HepG2 (cell line): ENCODE results near the gene DLG1.

Experiments
- FOSL1 ChIP-seq: sonication (generic); formaldehyde crosslinking; IDR thresholded peaks from 2 replicates; pipeline ENCODE4 v1.9.0; 2021; ENCODE audit warnings: missing genetic modification reagents, borderline replicate concordance
- FOXO1 ChIP-seq: sonication (generic); formaldehyde crosslinking; IDR thresholded peaks from 2 replicates; pipeline ENCODE4 v1.4.0; 2020; ENCODE audit warnings: missing genetic modification reagents
- HOXA7 ChIP-seq: sonication (generic); formaldehyde crosslinking; IDR thresholded peaks from 2 replicates; pipeline ENCODE4 v1.8.1; 2022; ENCODE audit warnings: mild to moderate bottlenecking, missing genetic modification reagents, moderate library complexity
- KDM6A ChIP-seq: IDR thresholded peaks from 2 replicates; pipeline ENCODE4 v1.6.1; 2016; ENCODE audit warnings: low read depth
- ZNF225 ChIP-seq: sonication (generic); formaldehyde crosslinking; IDR thresholded peaks from 2 replicates; pipeline ENCODE4 v1.4.0; 2020; ENCODE audit warnings: mild to moderate bottlenecking, missing genetic modification reagents
- ZNF451 ChIP-seq: sonication (generic); formaldehyde crosslinking; IDR thresholded peaks from 2 replicates; pipeline ENCODE4 v1.5.0; 2020; ENCODE audit warnings: mild to moderate bottlenecking, missing genetic modification reagents
- ZNF749 ChIP-seq: sonication (generic); formaldehyde crosslinking; IDR thresholded peaks from 2 replicates; pipeline ENCODE4 v1.8.0; 2022; ENCODE audit warnings: mild to moderate bottlenecking, missing genetic modification reagents, moderate library complexity, borderline replicate concordance
- ZSCAN9 ChIP-seq: IDR thresholded peaks from 2 replicates; pipeline ENCODE4 v1.6.1; 2016; ENCODE audit warnings: borderline replicate concordance
- TF ChIP-seq, protein P1 (sequence below): sonication (generic); formaldehyde crosslinking; IDR thresholded peaks from 2 replicates; pipeline ENCODE4 v1.5.0; 2020; ENCODE audit warnings: missing genetic modification reagents
- TF ChIP-seq, protein P2 (sequence below): sonication (generic); formaldehyde crosslinking; IDR thresholded peaks from 2 replicates; pipeline ENCODE4 v1.5.0; 2020; ENCODE audit warnings: mild to moderate bottlenecking, missing genetic modification reagents, moderate library complexity
- TF ChIP-seq, protein P3 (sequence below): sonication (generic); formaldehyde crosslinking; IDR thresholded peaks from 2 replicates; pipeline ENCODE4 v1.4.0; 2020; ENCODE audit warnings: missing genetic modification reagents

DNA sequence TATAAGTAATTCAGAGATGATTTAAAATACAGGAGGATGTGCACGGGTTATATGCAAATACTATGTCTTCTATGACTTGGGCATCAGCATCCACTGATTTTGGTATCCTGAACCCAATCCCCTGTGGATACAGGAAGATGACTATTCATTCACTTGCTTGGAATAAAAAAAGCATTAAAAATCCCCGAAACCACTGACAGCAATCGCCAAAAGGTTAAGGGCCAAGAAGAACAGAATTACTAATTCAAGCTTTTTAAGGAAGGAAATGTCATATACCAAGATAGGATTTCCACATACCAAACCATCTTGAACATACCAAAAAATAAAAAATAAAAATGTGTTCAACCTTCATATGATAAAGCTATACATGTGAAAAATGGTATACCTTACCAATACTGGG is 93.7 kb downstream of the DLG1 start:
- TF ChIP-seq ZSCAN9 (no peak), KDM6A (CRISPR knock-in tag) (no peak), ZNF451 (CRISPR knock-in tag) (no peak), FOXO1 (no peak), ZNF749 (CRISPR knock-in tag) (no peak), HOXA7 (CRISPR knock-in tag) (no peak), FOSL1 (CRISPR knock-in tag) (no peak), ZNF225 (CRISPR knock-in tag) (no peak)
- TF ChIP-seq, protein P1, sequence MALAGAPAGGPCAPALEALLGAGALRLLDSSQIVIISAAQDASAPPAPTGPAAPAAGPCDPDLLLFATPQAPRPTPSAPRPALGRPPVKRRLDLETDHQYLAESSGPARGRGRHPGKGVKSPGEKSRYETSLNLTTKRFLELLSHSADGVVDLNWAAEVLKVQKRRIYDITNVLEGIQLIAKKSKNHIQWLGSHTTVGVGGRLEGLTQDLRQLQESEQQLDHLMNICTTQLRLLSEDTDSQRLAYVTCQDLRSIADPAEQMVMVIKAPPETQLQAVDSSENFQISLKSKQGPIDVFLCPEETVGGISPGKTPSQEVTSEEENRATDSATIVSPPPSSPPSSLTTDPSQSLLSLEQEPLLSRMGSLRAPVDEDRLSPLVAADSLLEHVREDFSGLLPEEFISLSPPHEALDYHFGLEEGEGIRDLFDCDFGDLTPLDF, result no peak
- TF ChIP-seq, protein P2, sequence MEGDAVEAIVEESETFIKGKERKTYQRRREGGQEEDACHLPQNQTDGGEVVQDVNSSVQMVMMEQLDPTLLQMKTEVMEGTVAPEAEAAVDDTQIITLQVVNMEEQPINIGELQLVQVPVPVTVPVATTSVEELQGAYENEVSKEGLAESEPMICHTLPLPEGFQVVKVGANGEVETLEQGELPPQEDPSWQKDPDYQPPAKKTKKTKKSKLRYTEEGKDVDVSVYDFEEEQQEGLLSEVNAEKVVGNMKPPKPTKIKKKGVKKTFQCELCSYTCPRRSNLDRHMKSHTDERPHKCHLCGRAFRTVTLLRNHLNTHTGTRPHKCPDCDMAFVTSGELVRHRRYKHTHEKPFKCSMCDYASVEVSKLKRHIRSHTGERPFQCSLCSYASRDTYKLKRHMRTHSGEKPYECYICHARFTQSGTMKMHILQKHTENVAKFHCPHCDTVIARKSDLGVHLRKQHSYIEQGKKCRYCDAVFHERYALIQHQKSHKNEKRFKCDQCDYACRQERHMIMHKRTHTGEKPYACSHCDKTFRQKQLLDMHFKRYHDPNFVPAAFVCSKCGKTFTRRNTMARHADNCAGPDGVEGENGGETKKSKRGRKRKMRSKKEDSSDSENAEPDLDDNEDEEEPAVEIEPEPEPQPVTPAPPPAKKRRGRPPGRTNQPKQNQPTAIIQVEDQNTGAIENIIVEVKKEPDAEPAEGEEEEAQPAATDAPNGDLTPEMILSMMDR (CRISPR knock-in tag), result no peak
- TF ChIP-seq, protein P3, sequence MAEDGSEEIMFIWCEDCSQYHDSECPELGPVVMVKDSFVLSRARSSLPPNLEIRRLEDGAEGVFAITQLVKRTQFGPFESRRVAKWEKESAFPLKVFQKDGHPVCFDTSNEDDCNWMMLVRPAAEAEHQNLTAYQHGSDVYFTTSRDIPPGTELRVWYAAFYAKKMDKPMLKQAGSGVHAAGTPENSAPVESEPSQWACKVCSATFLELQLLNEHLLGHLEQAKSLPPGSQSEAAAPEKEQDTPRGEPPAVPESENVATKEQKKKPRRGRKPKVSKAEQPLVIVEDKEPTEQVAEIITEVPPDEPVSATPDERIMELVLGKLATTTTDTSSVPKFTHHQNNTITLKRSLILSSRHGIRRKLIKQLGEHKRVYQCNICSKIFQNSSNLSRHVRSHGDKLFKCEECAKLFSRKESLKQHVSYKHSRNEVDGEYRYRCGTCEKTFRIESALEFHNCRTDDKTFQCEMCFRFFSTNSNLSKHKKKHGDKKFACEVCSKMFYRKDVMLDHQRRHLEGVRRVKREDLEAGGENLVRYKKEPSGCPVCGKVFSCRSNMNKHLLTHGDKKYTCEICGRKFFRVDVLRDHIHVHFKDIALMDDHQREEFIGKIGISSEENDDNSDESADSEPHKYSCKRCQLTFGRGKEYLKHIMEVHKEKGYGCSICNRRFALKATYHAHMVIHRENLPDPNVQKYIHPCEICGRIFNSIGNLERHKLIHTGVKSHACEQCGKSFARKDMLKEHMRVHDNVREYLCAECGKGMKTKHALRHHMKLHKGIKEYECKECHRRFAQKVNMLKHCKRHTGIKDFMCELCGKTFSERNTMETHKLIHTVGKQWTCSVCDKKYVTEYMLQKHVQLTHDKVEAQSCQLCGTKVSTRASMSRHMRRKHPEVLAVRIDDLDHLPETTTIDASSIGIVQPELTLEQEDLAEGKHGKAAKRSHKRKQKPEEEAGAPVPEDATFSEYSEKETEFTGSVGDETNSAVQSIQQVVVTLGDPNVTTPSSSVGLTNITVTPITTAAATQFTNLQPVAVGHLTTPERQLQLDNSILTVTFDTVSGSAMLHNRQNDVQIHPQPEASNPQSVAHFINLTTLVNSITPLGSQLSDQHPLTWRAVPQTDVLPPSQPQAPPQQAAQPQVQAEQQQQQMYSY (CRISPR knock-in tag), result no peak
